OCI-LY1 (cell line): ENCODE data around the gene EIF6.

Source experiments
- H2AFZ ChIP-seq: fragments of 200-600 bp; sonication (generic), shearing (Covaris generic); 2 replicates; pipeline ENCODE4 v1.6.0; 2014; ENCODE audit warnings: antibody characterized with exemption, mild to moderate bottlenecking, low read length
- H3F3A ChIP-seq: fragments of 200-600 bp; sonication (generic), shearing (Covaris generic); 2 replicates; pipeline ENCODE4 v1.6.0; 2014; ENCODE audit warnings: mild to moderate bottlenecking, antibody characterized with exemption, low read length, moderate library complexity; ENCODE audit not compliant: insufficient read depth
- H3K27ac ChIP-seq: fragments of 200-600 bp; sonication (generic); 2 replicates; pipeline ENCODE4 v1.5.1; 2014; ENCODE audit warnings: low read length, mixed run types, mild to moderate bottlenecking, low read depth; ENCODE audit not compliant: poor library complexity, severe bottlenecking
- H3K27me3 ChIP-seq: fragments of 200-600 bp; sonication (generic); 2 replicates; pipeline ENCODE4 v1.6.0; 2014; ENCODE audit warnings: antibody characterized with exemption, mild to moderate bottlenecking, low read length, moderate library complexity; ENCODE audit not compliant: insufficient read depth
- H3K36me3 ChIP-seq: fragments of 200-600 bp; sonication (generic); 2 replicates; pipeline ENCODE4 v1.6.1; 2014; ENCODE audit warnings: mild to moderate bottlenecking, antibody characterized with exemption, low read length, moderate library complexity, mixed read lengths; ENCODE audit not compliant: insufficient read depth
- H3K4me1 ChIP-seq: fragments of 200-600 bp; sonication (generic); 2 replicates; pipeline ENCODE4 v1.5.1; 2014; ENCODE audit warnings: mild to moderate bottlenecking, low read length, moderate library complexity; ENCODE audit not compliant: insufficient read depth, severe bottlenecking
- H3K4me2 ChIP-seq: fragments of 200-600 bp; sonication (generic), shearing (Covaris generic); 2 replicates; pipeline ENCODE4 v1.6.1; 2014; ENCODE audit warnings: low read length
- H3K4me3 ChIP-seq: fragments of 200-600 bp; sonication (generic); 2 replicates; pipeline ENCODE4 v1.5.1; 2014; ENCODE audit warnings: low read length, low read depth, mild to moderate bottlenecking, mixed read lengths; ENCODE audit not compliant: poor library complexity, severe bottlenecking
- H3K79me2 ChIP-seq: fragments of 200-600 bp; shearing (Covaris generic); 2 replicates; pipeline ENCODE4 v1.6.1; 2016; ENCODE audit warnings: mixed run types, low read length, mixed read lengths; ENCODE audit not compliant: insufficient read depth
- H3K9ac ChIP-seq: fragments of 200-600 bp; sonication (generic), shearing (Covaris generic); 2 replicates; pipeline ENCODE4 v1.6.1; 2014; ENCODE audit warnings: mild to moderate bottlenecking, low read length, mixed read lengths
- H3K9me2 ChIP-seq: fragments of 200-600 bp; sonication (generic), shearing (Covaris generic); 2 replicates; pipeline ENCODE4 v1.6.1; 2014; ENCODE audit warnings: low read depth, mild to moderate bottlenecking, low read length, mixed read lengths
- H3K9me3 ChIP-seq: fragments of 200-600 bp; shearing (Covaris generic); 2 replicates; pipeline ENCODE4 v1.6.1; 2014; ENCODE audit warnings: low read length, mixed read lengths
- H4K20me1 ChIP-seq: fragments of 200-600 bp; sonication (generic), shearing (Covaris generic); 2 replicates; pipeline ENCODE4 v1.6.0; 2016; ENCODE audit warnings: mild to moderate bottlenecking, low read length; ENCODE audit not compliant: insufficient read depth
- CTCF ChIP-seq: fragments of 200-600 bp; sonication (generic), shearing (Covaris generic); IDR thresholded peaks from 2 replicates; pipeline ENCODE4 v1.5.1; 2017; ENCODE audit warnings: mild to moderate bottlenecking, antibody characterized with exemption, low read length, moderate library complexity, mixed read lengths
- EZH2 ChIP-seq: fragments of 200-600 bp; sonication (generic), shearing (Covaris generic); IDR thresholded peaks from 2 replicates; pipeline ENCODE4 v1.8.0; 2017; ENCODE audit warnings: borderline replicate concordance, mixed run types, mild to moderate bottlenecking, antibody characterized with exemption, low read length, moderate library complexity, mixed read lengths

Gene EIF6

GRCh38 chr20:35235881-35236280 lies 48.7 kb downstream of the EIF6 start:
- Histone ChIP-seq H3K27ac (no peak overlapping the region), H3F3A (no peaks in the 10 kb centered on the region), H3K9ac (no peak overlapping the region), H3K36me3 (no peaks in the 10 kb centered on the region), H3K9me2 (no peaks in the 10 kb centered on the region), H2AFZ (no peak overlapping the region), H3K4me3 (no peak overlapping the region), H3K4me2 (no peak overlapping the region), H3K4me1 (no peaks in the 10 kb centered on the region), H3K9me3 (no peaks in the 10 kb centered on the region), H4K20me1 (no peaks in the 10 kb centered on the region), H3K27me3 (0 out of 2 replicates have a peak, but pooled peaks cover 3% of the 10 kb centered on the region), H3K79me2 (no peaks in the 10 kb centered on the region)
- no peak for TF ChIP-seq CTCF
- TF ChIP-seq EZH2: no peak

- no peak for TF ChIP-seq EZH2
- TF ChIP-seq CTCF: no peak
- no peak overlapping the region for H3K27ac ChIP-seq
- no peaks in the 10 kb centered on the region for H3F3A ChIP-seq
- H3K9me3 ChIP-seq: no peaks in the 10 kb centered on the region
- H3K9me2 ChIP-seq: no peaks in the 10 kb centered on the region
- no peaks in the 10 kb centered on the region for H3K79me2 ChIP-seq
- H3K36me3 ChIP-seq: no peaks in the 10 kb centered on the region
- H3K4me1 ChIP-seq: no peaks in the 10 kb centered on the region
- H3K4me3 ChIP-seq: no peak overlapping the region
- H3K4me2 ChIP-seq: no peak overlapping the region
- H2AFZ ChIP-seq: no peak overlapping the region
- no peaks in the 10 kb centered on the region for H4K20me1 ChIP-seq
- H3K9ac ChIP-seq: no peak overlapping the region
- H3K27me3 ChIP-seq: peaks cover 5% of the 10 kb centered on the region; the same call in 1 of the 2 replicates
These were observed 52.0 kb downstream of the EIF6 start for GRCh38 chr20:35232575-35232974.
